K562 (cell line): ENCODE results near the gene SCAF11. TPM values are rescaled to one million over a fixed set of nuclear protein-coding genes. Genes with fewer than 3 reads are reported as not detected.
A peak's percentile ranks its signal among the peaks of the same experiment; 100 is the strongest.

ENCODE experiments used
- C11orf30 ChIP-seq: fragments of 450-650 bp; IDR thresholded peaks from 2 replicates; pipeline ENCODE4 v1.6.1; 2016; ENCODE audit warnings: low read depth, mild to moderate bottlenecking
- CEBPZ ChIP-seq: fragments of 150-350 bp; IDR thresholded peaks from 2 replicates; pipeline ENCODE4 v1.6.1; 2014; ENCODE audit warnings: low read depth, mild to moderate bottlenecking, low read length, borderline replicate concordance
- GABPA ChIP-seq: fragments of 200-800 bp; sonication (Bioruptor generic); conservative IDR thresholded peaks from 2 replicates; pipeline ENCODE4 v1.6.1; 2016; ENCODE audit warnings: low read depth, missing genetic modification characterization, missing compliant biosample characterization
- GATAD2A ChIP-seq: fragments of 450-650 bp; IDR thresholded peaks from 2 replicates; pipeline ENCODE4 v1.6.1; 2017
- HDAC6 ChIP-seq: IDR thresholded peaks from 2 replicates; pipeline ENCODE4 v1.6.1; 2012; ENCODE audit warnings: low read depth, mild to moderate bottlenecking, control low read depth, inconsistent platforms, low read length, moderate library complexity
- IRF2 ChIP-seq: sonication (generic); formaldehyde crosslinking; IDR thresholded peaks from 2 replicates; pipeline ENCODE4 v1.8.1; 2022; ENCODE audit warnings: mild to moderate bottlenecking, missing genetic modification reagents
- MTF1 ChIP-seq: fragments of 250-450 bp; sonication (Bioruptor Pico); IDR thresholded peaks from 2 replicates; pipeline ENCODE4 v1.9.0; 2021; ENCODE audit warnings: moderate library complexity, mild to moderate bottlenecking, inconsistent platforms, borderline replicate concordance
- NCOA1 ChIP-seq: fragments of 450-650 bp; IDR thresholded peaks from 2 replicates; pipeline ENCODE4 v1.6.1; 2016; ENCODE audit warnings: low read depth
- NCOA2 ChIP-seq, 2 experiments: fragments of 450-650 bp; IDR thresholded peaks; 2 replicates each; pipeline ENCODE4 v1.6.1; 2018; ENCODE audit warnings: mild to moderate bottlenecking in 2 of 2, moderate library complexity in 1 of 2; ENCODE audit not compliant: partially characterized antibody in 2 of 2
- SMARCB1 ChIP-seq: IDR thresholded peaks from 2 replicates; pipeline ENCODE4 v1.6.1; 2011; ENCODE audit warnings: improper control_type of control experiment, low read depth; ENCODE audit not compliant: insufficient read length
- ZBTB43 ChIP-seq: sonication (generic); formaldehyde crosslinking; IDR thresholded peaks from 2 replicates; pipeline ENCODE4 v1.8.0; 2023; ENCODE audit warnings: mild to moderate bottlenecking, missing genetic modification reagents
- ZBTB7A ChIP-seq: IDR thresholded peaks from 2 replicates; pipeline ENCODE4 v1.6.1; 2011; ENCODE audit warnings: low read depth, mild to moderate bottlenecking, low read length, moderate library complexity, borderline replicate concordance; ENCODE audit not compliant: control insufficient read depth
- ZNF274 ChIP-seq: IDR thresholded peaks from 2 replicates; pipeline ENCODE4 v1.6.1; 2011; ENCODE audit warnings: low read depth, mild to moderate bottlenecking, low read length, moderate library complexity, borderline replicate concordance
- ZNF347 ChIP-seq: fragments of 450-650 bp; formaldehyde crosslinking; IDR thresholded peaks from 2 replicates; pipeline ENCODE4 v1.4.0; 2020; ENCODE audit warnings: low read depth, mild to moderate bottlenecking, moderate library complexity
- polyA plus RNA-seq, 8 experiments: library from polyadenylated mRNA; depleted of rRNA in 4 of 8; stranded (reverse) in 5 of 8; unstranded in 3 of 8; fragments of >200 nt; fragmentation: Nextera tagmentation in 2 of 8; fragmentation: Illumina TruSeq in 1 of 8; extraction: Ambion mirVana in 2 of 8; extraction: Trizol in 1 of 8; gene quantifications; 2 replicates each; pipeline versions ENCODE4 v1.2.1 to v1.2.3, GENCODE V29; 2011 to 2014; ENCODE audit warnings: inconsistent platforms in 1 of 8, missing spikeins in 1 of 8
- total RNA-seq, 7 experiments: library from RNA; depleted of rRNA in 6 of 7; stranded (reverse); fragments of >200 nt in 6 of 7; fragmentation: Illumina TruSeq in 2 of 7; extraction: Trizol in 2 of 7; gene quantifications; 2 replicates each; pipeline versions ENCODE4 v1.2.1 to v1.2.3, GENCODE V29; 2011 to 2021; ENCODE audit warnings: low replicate concordance in 1 of 7

SCAF11 gene
- total and polyA plus RNA-seq, 9 of the 15 experiments (the other 6 are each of a cell fraction or from before 2014, with no cell fraction given) = 30.4 to 119 (median 80.0) TPM

- TF ChIP-seq SMARCB1 = no peak
- TF ChIP-seq ZBTB43 (CRISPR knock-in tag) = no peak
- TF ChIP-seq GATAD2A = peak; percentile 89; the same call in 1 of the 2 replicates
- no peak for TF ChIP-seq MTF1 (CRISPR knock-in tag)
- peak; percentile 28; the same call in 1 of the 2 replicates for TF ChIP-seq NCOA1
- TF ChIP-seq HDAC6 = no peak
- TF ChIP-seq ZNF347 (CRISPR knock-in tag) = no peak
- no peak for TF ChIP-seq C11orf30
- TF ChIP-seq ZBTB7A = no peak; the same call in 1 of the 2 replicates
- TF ChIP-seq NCOA2 (IDR thresholded peaks at IDR 0.05; ENCODE audit: partially characterized antibody in 2 of 2) = no peak
- TF ChIP-seq GABPA = peak; percentile 56
- no peak for TF ChIP-seq ZNF274
- no peak for TF ChIP-seq IRF2
- no peak for TF ChIP-seq CEBPZ
Measured at GRCh38 chr12:45991284-45992249, 1.2 kb upstream of the SCAF11 start (continued).
